SK-N-SH (cell line): ENCODE results near the gene SNRNP200. TPM values are rescaled to one million over a fixed set of nuclear protein-coding genes. Genes with fewer than 3 reads are reported as not detected.

Source experiments
- CTCF ChIA-PET: fragments of 300-600, 350-600 bp; formaldehyde crosslinking; extraction: SDS; loops from one replicate; lab custom pipeline; 2021; lab: Yijun Ruan, JAX
- POLR2A ChIA-PET: fragments of 350-600 bp; sonication (Branson Sonifier 250); formaldehyde crosslinking; extraction: SDS; loops from one replicate; lab custom pipeline; 2020; ENCODE audit warnings: antibody characterized with exemption, inconsistent platforms; lab: Yijun Ruan, JAX
- DNase-seq: peaks from one replicate; pipeline ENCODE4 v3.0.0; 2012
- H2AFZ ChIP-seq: fragments of 200-600 bp; sonication (generic); 2 replicates; pipeline ENCODE4 v1.8.1; 2016; ENCODE audit warnings: antibody characterized with exemption, mild to moderate bottlenecking, low read depth
- H3F3A ChIP-seq: fragments of 200-600 bp; sonication (generic); replicated peaks from 2 replicates; pipeline ENCODE3; 2016; ENCODE audit warnings: antibody characterized with exemption, mild to moderate bottlenecking; ENCODE audit not compliant: insufficient read depth
- H3K27ac ChIP-seq, 2 experiments: fragments of 200-500 bp in 1 of 2; fragments of 200-600 bp in 1 of 2; sonication (Bioruptor generic) in 1 of 2; sonication (generic), shearing (Covaris generic) in 1 of 2; 2 replicates each; pipeline versions ENCODE4 v1.5.1 to v1.6.1; 2014 to 2016; ENCODE audit warnings: low read depth in 2 of 2, inconsistent platforms in 1 of 2, low read length in 1 of 2, mild to moderate bottlenecking in 1 of 2, mixed read lengths in 1 of 2
- H3K27me3 ChIP-seq: fragments of 200-600 bp; sonication (generic), shearing (Covaris generic); 2 replicates; pipeline ENCODE4 v1.6.1; 2016; ENCODE audit warnings: mixed run types; ENCODE audit not compliant: insufficient read depth
- H3K36me3 ChIP-seq, 2 experiments: fragments of 200-500 bp in 1 of 2; fragments of 200-600 bp in 1 of 2; sonication (Bioruptor generic) in 1 of 2; sonication (generic) in 1 of 2; replicated peaks in 1 of 2; 2 replicates each; pipeline versions ENCODE3 to v1.5.1; 2014 to 2016; ENCODE audit warnings: low read length in 1 of 2, mild to moderate bottlenecking in 1 of 2; ENCODE audit not compliant: insufficient read depth in 2 of 2, control insufficient read depth in 1 of 2
- H3K4me1 ChIP-seq, 2 experiments: fragments of 200-500 bp in 1 of 2; fragments of 200-600 bp in 1 of 2; sonication (Bioruptor generic) in 1 of 2; sonication (generic), shearing (Covaris generic) in 1 of 2; 2 replicates each; pipeline versions ENCODE4 v1.5.1 to v1.6.1; 2014 to 2016; ENCODE audit warnings: low read depth in 1 of 2, low read length in 1 of 2, mixed run types in 1 of 2; ENCODE audit not compliant: insufficient read depth in 2 of 2, control insufficient read depth in 1 of 2
- H3K4me2 ChIP-seq: fragments of 200-600 bp; sonication (generic), shearing (Covaris generic); 2 replicates; pipeline ENCODE4 v1.6.1; 2017; ENCODE audit warnings: mixed run types
- H3K4me3 ChIP-seq, 2 experiments: fragments of 200-500 bp in 1 of 2; fragments of 200-600 bp in 1 of 2; sonication (Bioruptor generic) in 1 of 2; sonication (generic), shearing (Covaris generic) in 1 of 2; 2 replicates each; pipeline versions ENCODE4 v1.5.1 to v1.8.1; 2014 to 2016; ENCODE audit warnings: low read depth in 2 of 2, inconsistent platforms in 1 of 2, low read length in 1 of 2, mild to moderate bottlenecking in 1 of 2, mixed read lengths in 1 of 2, moderate library complexity in 1 of 2
- H3K79me2 ChIP-seq: fragments of 200-600 bp; sonication (generic); 2 replicates; pipeline ENCODE4 v1.8.1; 2017; ENCODE audit warnings: mild to moderate bottlenecking; ENCODE audit not compliant: insufficient read depth
- H3K9ac ChIP-seq: fragments of 200-600 bp; sonication (generic); 2 replicates; pipeline ENCODE4 v1.6.1; 2017; ENCODE audit warnings: mixed run types
- H3K9me2 ChIP-seq: fragments of 200-600 bp; sonication (generic); 2 replicates; pipeline ENCODE4 v1.6.1; 2017; ENCODE audit warnings: mixed run types
- H3K9me3 ChIP-seq: fragments of 200-600 bp; sonication (generic); 2 replicates; pipeline ENCODE4 v1.6.1; 2017; ENCODE audit warnings: mixed run types, mild to moderate bottlenecking, moderate library complexity
- H4K20me1 ChIP-seq: fragments of 200-600 bp; sonication (generic); 2 replicates; pipeline ENCODE4 v1.6.1; 2017; ENCODE audit warnings: mild to moderate bottlenecking, mixed run types; ENCODE audit not compliant: insufficient read depth
- CHD2 ChIP-seq: fragments of 150-350 bp; IDR thresholded peaks from 2 replicates; pipeline ENCODE4 v1.6.1; 2018; ENCODE audit warnings: low read length; ENCODE audit not compliant: partially characterized antibody
- ELF1 ChIP-seq: IDR thresholded peaks from 2 replicates; pipeline ENCODE4 v1.4.0; 2012
- EZH2phosphoT487 ChIP-seq: fragments of 200-600 bp; sonication (generic); IDR thresholded peaks from 2 replicates; pipeline ENCODE4 v1.6.1; 2017; ENCODE audit warnings: low read depth, mixed run types, mild to moderate bottlenecking, antibody characterized with exemption, moderate library complexity, borderline replicate concordance
- FOSL2 ChIP-seq: IDR thresholded peaks from 2 replicates; pipeline ENCODE4 v1.4.0; 2012; ENCODE audit warnings: low read depth, mild to moderate bottlenecking, moderate library complexity, borderline replicate concordance
- FOXJ3 ChIP-seq: sonication (generic); formaldehyde crosslinking; IDR thresholded peaks from 2 replicates; pipeline ENCODE4 v1.5.1; 2020; ENCODE audit warnings: mild to moderate bottlenecking, missing genetic modification reagents
- GABPA ChIP-seq: IDR thresholded peaks from 2 replicates; pipeline ENCODE4 v1.4.0; 2012; ENCODE audit warnings: low read depth, mild to moderate bottlenecking
- GATA2 ChIP-seq: sonication (generic); formaldehyde crosslinking; IDR thresholded peaks from 2 replicates; pipeline ENCODE4 v1.5.0; 2020; ENCODE audit warnings: mild to moderate bottlenecking, missing genetic modification reagents
- JUND ChIP-seq: IDR thresholded peaks from 2 replicates; pipeline ENCODE4 v1.4.0; 2012
- MAX ChIP-seq: IDR thresholded peaks from 2 replicates; pipeline ENCODE4 v1.4.0; 2012; ENCODE audit warnings: low read depth
- NRF1 ChIP-seq: IDR thresholded peaks from 2 replicates; pipeline ENCODE4 v1.6.1; 2012; ENCODE audit warnings: low read depth, mild to moderate bottlenecking, low read length
- POLR2AphosphoS5 ChIP-seq: IDR thresholded peaks from 2 replicates; pipeline ENCODE4 v1.6.1; 2012; ENCODE audit warnings: low read depth, low read length
- RCOR1 ChIP-seq: fragments of 150-350 bp; IDR thresholded peaks from 2 replicates; pipeline ENCODE4 v1.6.1; 2017; ENCODE audit warnings: antibody characterized with exemption, low read length
- REST ChIP-seq: IDR thresholded peaks from 2 replicates; pipeline ENCODE4 v1.6.1; 2012; ENCODE audit warnings: mild to moderate bottlenecking, low read depth, low read length, moderate library complexity
- SIN3A ChIP-seq: IDR thresholded peaks from 2 replicates; pipeline ENCODE4 v1.6.1; 2012; ENCODE audit warnings: low read depth, mild to moderate bottlenecking, low read length, moderate library complexity, borderline replicate concordance
- SMC3 ChIP-seq: IDR thresholded peaks from 2 replicates; pipeline ENCODE4 v1.6.1; 2012; ENCODE audit warnings: low read depth, low read length, improper control_type of control experiment
- TAF1 ChIP-seq: IDR thresholded peaks from 2 replicates; pipeline ENCODE4 v1.6.1; 2012; ENCODE audit warnings: low read depth, mild to moderate bottlenecking, low read length, moderate library complexity, borderline replicate concordance
- TCF12 ChIP-seq: IDR thresholded peaks from 2 replicates; pipeline ENCODE4 v1.4.0; 2012
- USF2 ChIP-seq: fragments of 150-350 bp; IDR thresholded peaks from 2 replicates; pipeline ENCODE4 v1.6.1; 2017; ENCODE audit warnings: antibody characterized with exemption, low read length, low read depth, borderline replicate concordance
- ZBTB33 ChIP-seq: IDR thresholded peaks from 2 replicates; pipeline ENCODE4 v1.4.0; 2012; ENCODE audit warnings: low read depth, borderline replicate concordance
- WGBS: methylation state at CpG from one replicate; pipeline ENCODE4 v1.1.6; 2017; ENCODE audit warnings: low lambda C conversion rate; 5-methylcytosine and 5-hydroxymethylcytosine counted together
- polyA plus RNA-seq, 3 experiments: library from polyadenylated mRNA; depleted of rRNA; stranded (reverse); fragments of >200 nt; gene quantifications; 2 replicates each; pipeline ENCODE4 v1.2.3, GENCODE V29; 2012
- TF ChIP-seq, protein P1 (sequence below): fragments of 200-600 bp; sonication (generic); IDR thresholded peaks from 2 replicates; pipeline ENCODE4 v1.6.1; 2017; ENCODE audit warnings: antibody characterized with exemption, mild to moderate bottlenecking, moderate library complexity
- TF ChIP-seq, protein P2 (sequence below): fragments of 150-350 bp; IDR thresholded peaks from 2 replicates; pipeline ENCODE4 v1.6.1; 2016; ENCODE audit warnings: mild to moderate bottlenecking, low read depth, low read length

SNRNP200 gene
- polyA plus RNA-seq, 1 of the 3 experiments (the other 2 are of a cell fraction): 165 TPM

GRCh38 chr2:96260387-96261260, 44.7 kb downstream of the SNRNP200 start:
- Histone ChIP-seq H3K9me2 (no peaks in the 10 kb centered on the region), H3F3A (peaks cover 18% of the 10 kb centered on the region), H3K27ac (peak overlapping the region; percentile 70), H3K9ac (peak overlapping the region; percentile 35; the same call in 1 of the 2 replicates), H4K20me1 (peaks cover 59% of the 10 kb centered on the region), H3K4me1 (peaks cover 34 to 50% of the 10 kb centered on the region in 2 experiments), H2AFZ (no peak overlapping the region), H3K4me3 (peak overlapping the region in 1 of 2 experiments; percentile 21; a peak in 3 of 4 replicates), H3K27me3 (no peaks in the 10 kb centered on the region), H3K4me2 (peak overlapping the region; percentile 71), H3K36me3 (peaks cover 14 to 17% of the 10 kb centered on the region in 2 experiments), H3K9me3 (no peaks in the 10 kb centered on the region), H3K79me2 (peaks cover 96% of the 10 kb centered on the region)
- DNase-seq: peak; percentile 81
- ChIA-PET POLR2A (interaction anchor here (1.0 to 2.2 kb wide), 2 partner anchors 44 to 52 kb away, joined by 3 to 6 read pairs; partner anchors contain the start of gene STARD7), CTCF (interaction anchor here (0.6 to 4.0 kb wide), 21 partner anchors 10 to 268 kb away, joined by 3 to 24 read pairs (median 4); partner anchors contain the start of gene ANKRD36C)
- 26% methylated on average over 10 of the region's 10 CpGs for WGBS
- no peak for TF ChIP-seq MAX
- TF ChIP-seq, protein P1, sequence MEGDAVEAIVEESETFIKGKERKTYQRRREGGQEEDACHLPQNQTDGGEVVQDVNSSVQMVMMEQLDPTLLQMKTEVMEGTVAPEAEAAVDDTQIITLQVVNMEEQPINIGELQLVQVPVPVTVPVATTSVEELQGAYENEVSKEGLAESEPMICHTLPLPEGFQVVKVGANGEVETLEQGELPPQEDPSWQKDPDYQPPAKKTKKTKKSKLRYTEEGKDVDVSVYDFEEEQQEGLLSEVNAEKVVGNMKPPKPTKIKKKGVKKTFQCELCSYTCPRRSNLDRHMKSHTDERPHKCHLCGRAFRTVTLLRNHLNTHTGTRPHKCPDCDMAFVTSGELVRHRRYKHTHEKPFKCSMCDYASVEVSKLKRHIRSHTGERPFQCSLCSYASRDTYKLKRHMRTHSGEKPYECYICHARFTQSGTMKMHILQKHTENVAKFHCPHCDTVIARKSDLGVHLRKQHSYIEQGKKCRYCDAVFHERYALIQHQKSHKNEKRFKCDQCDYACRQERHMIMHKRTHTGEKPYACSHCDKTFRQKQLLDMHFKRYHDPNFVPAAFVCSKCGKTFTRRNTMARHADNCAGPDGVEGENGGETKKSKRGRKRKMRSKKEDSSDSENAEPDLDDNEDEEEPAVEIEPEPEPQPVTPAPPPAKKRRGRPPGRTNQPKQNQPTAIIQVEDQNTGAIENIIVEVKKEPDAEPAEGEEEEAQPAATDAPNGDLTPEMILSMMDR: peak; percentile 70
- no peak for TF ChIP-seq REST
- TF ChIP-seq EZH2phosphoT487: no peak
- TF ChIP-seq JUND: peak; percentile 68
- no peak for TF ChIP-seq GATA2 (CRISPR knock-in tag)
- TF ChIP-seq GABPA: peak; percentile 34; the same call in 1 of the 2 replicates
- TF ChIP-seq SMC3: peak; percentile 64
- no peak for TF ChIP-seq ZBTB33
- TF ChIP-seq USF2: no peak
- TF ChIP-seq TCF12: peak; percentile 29
- TF ChIP-seq CHD2: peak; percentile 47
- no peak for TF ChIP-seq FOXJ3 (CRISPR knock-in tag)
- peak; percentile 62; the same call in 1 of the 2 replicates for TF ChIP-seq RCOR1
- no peak for TF ChIP-seq TAF1
- TF ChIP-seq FOSL2: peak; percentile 89
- 0 out of 2 replicates have a peak, but pooled peaks have one; percentile 14 for TF ChIP-seq SIN3A
- TF ChIP-seq, protein P2, sequence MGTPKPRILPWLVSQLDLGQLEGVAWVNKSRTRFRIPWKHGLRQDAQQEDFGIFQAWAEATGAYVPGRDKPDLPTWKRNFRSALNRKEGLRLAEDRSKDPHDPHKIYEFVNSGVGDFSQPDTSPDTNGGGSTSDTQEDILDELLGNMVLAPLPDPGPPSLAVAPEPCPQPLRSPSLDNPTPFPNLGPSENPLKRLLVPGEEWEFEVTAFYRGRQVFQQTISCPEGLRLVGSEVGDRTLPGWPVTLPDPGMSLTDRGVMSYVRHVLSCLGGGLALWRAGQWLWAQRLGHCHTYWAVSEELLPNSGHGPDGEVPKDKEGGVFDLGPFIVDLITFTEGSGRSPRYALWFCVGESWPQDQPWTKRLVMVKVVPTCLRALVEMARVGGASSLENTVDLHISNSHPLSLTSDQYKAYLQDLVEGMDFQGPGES: no peak
- 0 out of 2 replicates have a peak, but pooled peaks have one; percentile 33 for TF ChIP-seq ELF1
- TF ChIP-seq POLR2AphosphoS5: no peak; the same call in 1 of the 2 replicates
- no peak for TF ChIP-seq NRF1
